Measurements from ENCODE around the gene UBE2G1.

- no peak for TF ChIP-seq CTCF (IDR thresholded peaks at IDR 0.05)
- TF ChIP-seq EZH2 (IDR thresholded peaks at IDR 0.05; ENCODE audit: borderline replicate concordance, insufficient read depth, low read depth, low read length, poor library complexity, severe bottlenecking) = no peak
These were observed 20.7 kb upstream of the UBE2G1 start for GRCh38 chr17:4387137-4387536.
